Activated naive CD8-positive, alpha-beta T cell treated with anti-CD3 and anti-CD28 coated beads, Interleukin-2, amount 50 U/mL, for 16 hours (primary cell): ENCODE measurements around the gene DCX.
"Not testable (repeated sequence)": the region's sequence is repeated elsewhere in the genome, so short reads cannot be mapped to it uniquely, and the experiment has no call there.

Source experiments
- DNase-seq: peaks from one replicate; pipeline ENCODE4 v3.0.0-alpha.2; 2020; ENCODE audit warnings: low read depth, low spot score

The DCX gene

DNA sequence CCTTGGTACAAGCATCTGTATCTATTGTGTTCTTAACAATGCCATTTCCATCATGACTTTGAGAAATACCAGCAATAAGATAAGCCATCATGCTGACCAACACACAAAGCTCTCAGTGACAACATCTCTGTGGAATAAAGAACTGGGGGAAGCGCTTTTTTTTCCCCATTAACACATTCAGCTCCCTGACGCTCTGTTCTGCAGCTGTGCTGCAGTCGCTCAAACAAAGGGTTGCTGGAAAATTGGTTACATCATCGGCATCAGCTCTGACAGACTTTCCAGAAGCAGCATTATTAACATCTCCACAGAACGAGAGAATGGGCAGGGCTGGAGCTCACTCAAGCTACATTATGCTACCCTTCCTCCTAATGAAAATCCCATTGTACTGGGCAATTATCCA lies 39.9 kb downstream of the DCX start:
- DNase-seq, result no peak

- DNase-seq, result no peak
These were observed 46.1 kb downstream of the DCX start for GRCh38 chrX:111365770-111366325.

DNA sequence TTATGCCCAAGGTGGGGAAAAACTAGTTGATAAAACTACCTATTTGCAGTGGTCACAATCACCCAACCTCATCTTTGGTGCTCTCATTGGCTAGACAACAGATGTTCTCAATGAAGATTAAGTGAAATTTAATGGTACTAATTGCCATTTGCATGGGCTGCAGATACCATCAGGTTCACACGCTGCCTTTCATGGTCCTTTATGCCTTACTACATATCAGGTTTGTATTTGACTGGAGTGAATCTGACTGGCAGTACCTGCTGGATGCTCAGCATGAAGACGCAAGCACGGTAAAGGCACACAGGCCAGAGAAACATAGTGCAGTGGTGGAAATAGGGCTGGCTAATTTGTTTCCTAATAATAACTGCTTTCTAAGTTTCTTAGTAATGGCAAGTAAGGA lies 48.3 kb downstream of the DCX start:
- DNase-seq, result no peak

GRCh38 chrX:111361751-111362150 lies 50.2 kb downstream of the DCX start:
- no peak for DNase-seq

- no peak for DNase-seq
These were observed 51.2 kb downstream of the DCX start for GRCh38 chrX:111360839-111361238.

DNA sequence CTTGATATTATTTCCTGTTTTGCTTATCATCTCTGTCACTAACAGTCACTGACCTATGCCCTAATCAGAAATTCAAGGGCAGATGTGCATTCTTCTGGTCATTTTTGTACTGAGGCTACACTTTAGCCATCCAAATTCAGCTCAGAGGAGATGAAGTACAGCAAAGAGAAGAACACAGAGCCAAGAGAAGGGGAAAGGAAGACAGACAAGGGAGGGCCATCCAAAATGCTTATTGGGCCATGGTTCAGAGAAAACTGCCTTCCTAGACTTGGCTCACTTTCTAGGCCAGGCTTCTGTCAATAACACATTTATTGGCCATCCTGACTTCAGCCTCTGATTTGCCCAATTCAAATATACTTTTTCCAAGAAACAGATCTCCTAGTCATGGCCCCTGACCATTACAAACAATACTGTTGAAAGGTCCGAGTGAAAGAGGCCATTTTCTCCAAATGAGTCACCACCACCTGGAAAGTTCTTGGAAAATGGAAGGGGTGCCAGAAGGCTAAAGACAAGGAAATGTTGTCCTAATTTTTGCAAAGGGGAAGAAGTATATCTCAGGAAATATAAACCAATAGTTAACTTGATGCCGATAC lies 56.4 kb downstream of the DCX start:
- no peak for DNase-seq

- DNase-seq, result no peak
These were observed 57.5 kb downstream of the DCX start for GRCh38 chrX:111354496-111354895.

- no peak for DNase-seq
These were observed 58.2 kb downstream of the DCX start for GRCh38 chrX:111353793-111354192.

DNA sequence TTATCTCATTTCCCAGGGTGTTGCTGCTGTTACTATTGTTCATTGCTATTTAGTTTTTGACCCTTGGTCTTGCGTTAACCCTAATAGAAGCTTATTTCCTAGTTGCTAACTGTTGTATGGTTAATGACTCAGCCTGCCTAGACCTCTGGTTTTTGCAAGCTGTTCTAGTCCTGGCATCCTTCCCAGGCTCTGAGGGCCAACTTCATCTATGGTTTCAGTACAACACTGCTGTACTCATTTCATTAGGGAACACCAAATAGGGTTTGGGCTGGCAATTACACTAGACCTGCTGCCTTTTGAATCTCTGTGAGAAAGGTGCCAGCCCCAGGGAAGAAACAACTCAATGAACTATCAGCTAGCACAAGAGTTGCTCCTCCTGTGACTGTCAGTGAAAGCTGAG lies 59.6 kb downstream of the DCX start:
- no peak for DNase-seq

- no peak for DNase-seq
These were observed 62.1 kb downstream of the DCX start for GRCh38 chrX:111349934-111350333.

- no peak for DNase-seq
These were observed 62.9 kb downstream of the DCX start for GRCh38 chrX:111349101-111349500.

GRCh38 chrX:111348429-111348828 lies 63.6 kb downstream of the DCX start:
- no peak for DNase-seq

- not testable (repeated sequence) for DNase-seq
These were observed 65.8 kb downstream of the DCX start for GRCh38 chrX:111346150-111346549.

GRCh38 chrX:111340054-111340453 lies 71.9 kb downstream of the DCX start:
- no peak for DNase-seq

GRCh38 chrX:111339212-111339611 lies 72.8 kb downstream of the DCX start:
- no peak for DNase-seq

DNA sequence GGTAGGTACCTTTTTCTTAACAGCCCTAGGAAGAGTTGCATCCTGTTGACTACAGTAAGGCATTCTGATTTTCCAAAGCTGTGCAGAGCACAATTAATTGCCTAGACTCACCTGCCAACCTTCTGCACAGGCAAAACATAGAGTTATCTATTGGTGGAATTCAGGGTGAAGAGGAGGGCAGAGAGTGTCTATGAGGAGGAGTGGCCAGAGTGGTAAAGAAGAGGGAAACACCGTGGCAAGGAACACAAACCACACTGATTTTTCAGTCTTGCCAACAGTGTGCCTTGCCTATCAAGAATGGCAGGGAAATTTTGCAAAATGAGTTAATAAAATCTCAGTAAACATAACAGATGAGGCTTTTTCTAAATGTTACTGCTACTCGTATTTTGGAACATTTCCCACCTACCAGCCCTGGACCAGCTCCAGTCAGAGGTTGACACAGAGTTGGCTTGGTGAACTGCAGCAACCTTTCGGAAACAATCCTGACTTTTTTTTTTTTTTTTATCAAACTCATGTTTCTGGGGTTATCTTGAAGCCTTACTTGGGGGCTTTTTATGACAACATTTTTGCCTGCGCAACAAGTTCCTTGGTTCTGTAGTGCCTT lies 73.8 kb downstream of the DCX start:
- DNase-seq, result no peak

DNA sequence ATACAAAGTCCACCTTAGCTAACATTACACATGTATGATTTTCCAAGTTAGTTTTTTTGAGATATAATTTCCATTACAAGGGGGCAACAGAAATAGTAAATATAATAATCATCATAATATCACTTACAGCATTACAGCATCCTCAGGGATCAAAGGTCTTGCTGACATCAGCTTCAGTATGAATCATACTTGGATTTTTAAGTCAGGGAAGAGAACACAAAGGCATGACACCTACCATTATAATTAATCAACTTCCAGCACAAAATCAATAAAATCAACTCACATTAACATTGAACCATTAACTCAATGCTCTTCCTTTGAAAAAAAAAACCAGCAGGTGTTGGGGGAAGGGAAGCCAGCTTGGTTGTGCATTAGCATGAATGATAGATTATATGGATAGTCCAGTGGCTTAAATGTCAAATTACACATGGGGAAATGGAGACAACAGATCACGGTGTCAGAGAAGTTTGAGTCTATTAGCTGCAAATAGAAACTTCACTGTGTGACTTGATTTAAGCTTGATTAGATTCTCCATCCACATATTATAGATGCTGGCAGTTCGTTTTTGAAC lies 74.8 kb downstream of the DCX start:
- DNase-seq, result no peak

DNA sequence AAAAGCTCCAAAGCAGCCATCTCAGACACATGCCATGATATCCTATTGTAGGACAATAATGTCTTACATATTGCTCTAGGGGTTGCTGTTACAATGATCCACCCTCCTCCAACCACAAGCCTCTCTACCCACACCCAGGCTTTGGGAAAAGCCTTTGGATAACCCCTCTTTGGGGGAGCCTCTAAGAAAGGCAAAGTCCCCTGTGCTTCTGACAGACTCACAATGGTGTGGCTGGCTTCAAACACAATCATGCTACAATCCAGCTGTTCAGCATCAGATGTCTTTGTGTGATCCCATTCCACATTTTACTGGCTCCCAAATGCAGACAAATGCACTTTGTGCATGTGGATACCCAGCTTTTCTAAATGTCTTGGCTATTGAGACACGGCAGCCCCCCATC lies 75.9 kb downstream of the DCX start:
- DNase-seq, result no peak

GRCh38 chrX:111329370-111329769 lies 82.6 kb downstream of the DCX start:
- DNase-seq, result no peak

DNA sequence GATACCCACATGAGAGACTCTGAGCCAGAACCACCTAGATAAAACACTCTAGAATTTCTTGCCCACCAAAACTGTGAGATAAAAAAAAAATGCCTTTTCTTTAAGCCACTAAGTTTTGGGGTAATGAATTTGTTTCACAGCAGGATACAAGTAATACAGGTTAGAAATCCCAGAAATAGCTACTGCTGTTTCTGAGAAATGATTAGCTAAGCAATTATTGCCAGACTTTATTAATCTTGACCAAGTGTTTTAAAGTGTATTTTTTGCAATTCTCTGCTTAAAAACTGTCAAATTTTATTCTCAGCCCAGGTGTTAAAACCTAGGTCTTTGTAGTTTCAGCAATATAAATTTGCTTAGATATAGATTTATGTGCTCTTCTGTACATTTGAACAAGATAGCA lies 83.1 kb downstream of the DCX start:
- DNase-seq, result no peak

DNA sequence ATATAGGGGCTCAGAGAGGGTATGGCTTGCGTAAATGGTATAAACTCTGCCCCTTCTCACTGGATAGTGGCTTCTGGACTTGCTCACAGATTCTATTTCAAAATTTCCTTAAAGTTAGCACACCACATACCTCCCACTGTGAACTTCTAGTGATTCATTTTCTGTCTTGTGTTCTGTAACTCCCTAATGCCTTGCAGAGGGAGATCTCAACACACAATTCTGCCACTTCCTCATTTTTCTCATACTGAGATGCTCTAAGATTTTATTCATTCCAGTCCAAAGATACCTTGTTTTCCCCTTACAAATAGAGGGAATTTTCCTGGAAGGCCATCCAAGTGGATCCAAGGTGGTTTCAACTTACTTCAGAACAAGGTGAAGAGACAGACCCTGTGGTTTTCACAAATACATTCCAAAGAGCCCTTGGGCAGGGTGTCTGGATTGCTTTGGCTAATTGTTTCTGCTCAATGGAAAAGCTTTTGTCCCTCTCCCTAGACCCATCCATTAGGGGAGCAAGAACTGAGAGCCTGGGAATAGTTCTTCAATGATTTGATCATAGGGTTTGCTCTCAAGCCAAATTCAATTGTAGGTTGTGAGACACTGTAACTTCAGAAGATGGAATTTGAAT lies 89.6 kb downstream of the DCX start:
- no peak for DNase-seq

DNA sequence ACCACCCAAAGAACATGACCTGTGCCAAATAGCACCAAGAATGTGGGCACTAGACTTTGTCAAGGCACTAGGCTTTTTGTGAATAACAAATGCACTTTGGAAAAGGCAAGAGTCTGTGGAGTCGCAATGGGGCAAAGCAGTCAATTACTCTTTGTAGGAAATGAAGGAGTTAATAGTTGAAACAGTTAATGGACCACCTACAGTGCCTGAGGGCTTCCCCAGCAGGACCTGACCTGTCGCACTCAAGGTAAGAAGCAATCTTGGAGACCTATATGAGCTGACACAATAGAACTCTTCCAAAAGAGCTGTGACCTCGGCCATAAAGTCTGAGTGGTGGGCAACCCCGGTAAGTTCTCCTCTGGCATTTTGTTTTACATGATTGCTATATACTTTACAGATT lies 92.5 kb downstream of the DCX start:
- DNase-seq, result no peak

GRCh38 chrX:111318901-111319300 lies 93.1 kb downstream of the DCX start:
- no peak for DNase-seq
